ENCODE data around the gene OR10H4.

- no peak for TF ChIP-seq ARNT (IDR thresholded peaks at IDR 0.05)
- no peak for TF ChIP-seq SP1 (IDR thresholded peaks at IDR 0.05)
- no peak for TF ChIP-seq ELF4 (IDR thresholded peaks at IDR 0.05)
- no peak for TF ChIP-seq FOXA1 (IDR thresholded peaks at IDR 0.05)
Measured at GRCh38 chr19:15935167-15935702, 13.6 kb upstream of the OR10H4 start.

All from HEK293T (cell line).